Astrocyte (in vitro differentiated cells and primary cell): ENCODE results near the gene APP. TPM values are rescaled to one million over a fixed set of nuclear protein-coding genes. Genes with fewer than 3 reads are reported as not detected.

Experiments
- DNase-seq: peaks from one replicate; pipeline ENCODE4 v3.0.0-alpha.2; 2010; ENCODE audit warnings: low read depth
- FAIRE-seq: peaks from 2 replicates; lab custom pipeline; 2011; peaks lifted over from hg19 to GRCh38; lab: Jason Lieb, UNC
- H2AFZ ChIP-seq: 2 replicates; pipeline ENCODE4 v1.6.0; 2012; ENCODE audit warnings: low read depth, low read length, inconsistent platforms
- H3K27ac ChIP-seq: 2 replicates; pipeline ENCODE4 v1.5.1; 2011; ENCODE audit warnings: low read depth, low read length, inconsistent platforms
- H3K27me3 ChIP-seq: 2 replicates; pipeline ENCODE4 v1.6.0; 2011; ENCODE audit warnings: low read length, inconsistent platforms; ENCODE audit not compliant: insufficient read depth
- H3K36me3 ChIP-seq: 2 replicates; pipeline ENCODE4 v1.5.1; 2011; ENCODE audit warnings: low read length, inconsistent platforms; ENCODE audit not compliant: insufficient read depth
- H3K4me1 ChIP-seq: 2 replicates; pipeline ENCODE4 v1.5.1; 2011; ENCODE audit warnings: low read length, inconsistent platforms; ENCODE audit not compliant: insufficient read depth
- H3K4me2 ChIP-seq: 2 replicates; pipeline ENCODE4 v1.6.0; 2012; ENCODE audit warnings: low read length, inconsistent platforms
- H3K4me3 ChIP-seq: 2 replicates; pipeline ENCODE4 v1.5.1; 2011; ENCODE audit warnings: low read depth, mild to moderate bottlenecking, low read length, inconsistent platforms; ENCODE audit not compliant: insufficient read depth
- H3K79me2 ChIP-seq: 2 replicates; pipeline ENCODE4 v1.6.0; 2012; ENCODE audit warnings: mild to moderate bottlenecking, low read length, inconsistent platforms; ENCODE audit not compliant: insufficient read depth
- H3K9ac ChIP-seq: 2 replicates; pipeline ENCODE4 v1.6.0; 2012; ENCODE audit warnings: mild to moderate bottlenecking, low read length, inconsistent platforms
- H3K9me3 ChIP-seq: 2 replicates; pipeline ENCODE4 v1.5.1; 2012; ENCODE audit warnings: low read depth, mild to moderate bottlenecking, low read length, inconsistent platforms; ENCODE audit not compliant: insufficient read depth
- H4K20me1 ChIP-seq: 2 replicates; pipeline ENCODE4 v1.6.0; 2012; ENCODE audit warnings: low read length, inconsistent platforms; ENCODE audit not compliant: insufficient read depth
- H3K27ac Mint-ChIP-seq: one replicate; pipeline ENCODE4 v1.8.0; 2021; ENCODE audit warnings: mild to moderate bottlenecking, mixed read lengths; ENCODE audit not compliant: unreplicated experiment
- H3K27me3 Mint-ChIP-seq: one replicate; pipeline ENCODE4 v1.8.0; 2021; ENCODE audit warnings: low read depth, mixed read lengths; ENCODE audit not compliant: unreplicated experiment
- H3K36me3 Mint-ChIP-seq: one replicate; pipeline ENCODE4 v1.8.0; 2021; ENCODE audit warnings: low read depth, mixed read lengths; ENCODE audit not compliant: unreplicated experiment
- H3K4me1 Mint-ChIP-seq: one replicate; pipeline ENCODE4 v1.8.0; 2021; ENCODE audit warnings: low read depth, mixed read lengths; ENCODE audit not compliant: unreplicated experiment
- H3K4me3 Mint-ChIP-seq: one replicate; pipeline ENCODE4 v1.8.0; 2021; ENCODE audit warnings: mild to moderate bottlenecking, moderate library complexity, mixed read lengths; ENCODE audit not compliant: unreplicated experiment
- H3K9me3 Mint-ChIP-seq: one replicate; pipeline ENCODE4 v1.8.0; 2021; ENCODE audit warnings: mild to moderate bottlenecking, mixed read lengths; ENCODE audit not compliant: unreplicated experiment
- EZH2 ChIP-seq: IDR thresholded peaks from 2 replicates; pipeline ENCODE4 v1.6.1; 2012; ENCODE audit warnings: mild to moderate bottlenecking, low read length, inconsistent platforms; ENCODE audit not compliant: insufficient read depth
- total RNA-seq: library from RNA; stranded (reverse); gene quantifications from 2 replicates; pipeline ENCODE4 v1.2.1, GENCODE V29; 2021
- TF ChIP-seq, protein P1 (sequence below): IDR thresholded peaks from 2 replicates; pipeline ENCODE4 v1.5.1; 2011; ENCODE audit warnings: low read depth, mild to moderate bottlenecking, inconsistent platforms, low read length, moderate library complexity; ENCODE audit not compliant: insufficient read depth

APP gene
- total RNA-seq, 1 donor from 2014 or later = 823 TPM

DNA sequence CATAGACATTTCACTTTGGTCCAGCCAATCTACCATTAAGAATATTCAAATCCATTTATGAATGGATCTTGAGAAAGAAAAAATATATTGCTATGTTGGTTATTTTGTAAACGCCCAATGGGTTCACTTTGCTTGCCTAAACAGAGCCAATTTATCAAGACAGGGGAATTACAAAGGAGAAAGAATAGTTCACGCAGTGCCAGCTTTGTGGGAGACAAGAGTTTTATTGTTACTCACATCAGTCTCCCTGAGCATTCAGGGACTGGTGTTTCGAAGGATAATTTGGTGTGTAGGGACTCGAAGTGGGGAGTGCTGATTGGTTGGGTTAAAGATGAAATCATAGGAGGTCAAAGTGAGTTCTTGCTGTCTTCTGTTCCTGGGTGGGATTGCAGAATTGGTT lies 300.5 kb downstream of the APP start:
- Histone ChIP-seq H3K9ac (no peak overlapping the region), H3K9me3 (no peaks in the 10 kb centered on the region), H3K27ac (no peak overlapping the region), H3K27me3 (no peaks in the 10 kb centered on the region), H4K20me1 (no peaks in the 10 kb centered on the region), H3K79me2 (no peaks in the 10 kb centered on the region), H3K4me3 (no peak overlapping the region), H3K36me3 (peaks cover 2% of the 10 kb centered on the region), H3K4me1 (no peaks in the 10 kb centered on the region), H2AFZ (no peak overlapping the region), H3K4me2 (no peak overlapping the region)
- DNase-seq (no peak), FAIRE-seq (no peak)
- H3K4me1 Mint-ChIP-seq = no peaks in the 10 kb centered on the region
- H3K36me3 Mint-ChIP-seq = peaks cover 4% of the 10 kb centered on the region
- no peaks in the 10 kb centered on the region for H3K9me3 Mint-ChIP-seq
- TF ChIP-seq EZH2 = no peak
- TF ChIP-seq, protein P1, sequence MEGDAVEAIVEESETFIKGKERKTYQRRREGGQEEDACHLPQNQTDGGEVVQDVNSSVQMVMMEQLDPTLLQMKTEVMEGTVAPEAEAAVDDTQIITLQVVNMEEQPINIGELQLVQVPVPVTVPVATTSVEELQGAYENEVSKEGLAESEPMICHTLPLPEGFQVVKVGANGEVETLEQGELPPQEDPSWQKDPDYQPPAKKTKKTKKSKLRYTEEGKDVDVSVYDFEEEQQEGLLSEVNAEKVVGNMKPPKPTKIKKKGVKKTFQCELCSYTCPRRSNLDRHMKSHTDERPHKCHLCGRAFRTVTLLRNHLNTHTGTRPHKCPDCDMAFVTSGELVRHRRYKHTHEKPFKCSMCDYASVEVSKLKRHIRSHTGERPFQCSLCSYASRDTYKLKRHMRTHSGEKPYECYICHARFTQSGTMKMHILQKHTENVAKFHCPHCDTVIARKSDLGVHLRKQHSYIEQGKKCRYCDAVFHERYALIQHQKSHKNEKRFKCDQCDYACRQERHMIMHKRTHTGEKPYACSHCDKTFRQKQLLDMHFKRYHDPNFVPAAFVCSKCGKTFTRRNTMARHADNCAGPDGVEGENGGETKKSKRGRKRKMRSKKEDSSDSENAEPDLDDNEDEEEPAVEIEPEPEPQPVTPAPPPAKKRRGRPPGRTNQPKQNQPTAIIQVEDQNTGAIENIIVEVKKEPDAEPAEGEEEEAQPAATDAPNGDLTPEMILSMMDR = no peak
- no peak overlapping the region for H3K27ac Mint-ChIP-seq
- H3K27me3 Mint-ChIP-seq = no peaks in the 10 kb centered on the region
- H3K4me3 Mint-ChIP-seq = no peak overlapping the region

DNA sequence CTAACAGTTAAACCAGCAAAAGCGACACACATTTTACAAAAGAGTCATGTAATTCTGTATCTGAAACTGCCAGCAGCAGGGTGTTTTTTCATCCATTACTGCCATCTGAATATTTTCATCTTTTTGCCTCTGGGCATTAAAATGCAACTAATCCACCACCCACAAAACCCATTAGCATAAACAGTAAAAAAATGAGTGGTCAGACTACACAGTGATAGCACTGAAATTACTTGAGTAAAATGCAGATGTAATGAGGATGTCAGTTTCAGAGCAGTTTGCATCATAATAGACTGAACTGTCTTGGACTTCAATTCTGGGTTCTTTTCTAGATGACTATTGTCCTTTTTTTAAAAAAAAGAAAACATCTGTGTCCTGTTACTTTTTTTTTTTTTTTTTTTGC lies 303.5 kb downstream of the APP start:
- Histone ChIP-seq H2AFZ (no peak overlapping the region), H3K4me3 (no peak overlapping the region), H3K27ac (no peak overlapping the region), H3K4me2 (no peak overlapping the region), H3K9me3 (no peaks in the 10 kb centered on the region), H3K4me1 (no peaks in the 10 kb centered on the region), H3K79me2 (no peaks in the 10 kb centered on the region), H3K9ac (no peak overlapping the region), H3K27me3 (no peaks in the 10 kb centered on the region), H3K36me3 (peaks cover under 1% of the 10 kb centered on the region), H4K20me1 (no peaks in the 10 kb centered on the region)
- no peak overlapping the region for H3K27ac Mint-ChIP-seq
- H3K4me1 Mint-ChIP-seq = no peaks in the 10 kb centered on the region
- no peaks in the 10 kb centered on the region for H3K9me3 Mint-ChIP-seq
- FAIRE-seq = no peak
- H3K36me3 Mint-ChIP-seq = peaks cover 1% of the 10 kb centered on the region
- no peak overlapping the region for H3K4me3 Mint-ChIP-seq
- DNase-seq = no peak
- TF ChIP-seq, protein P1 = no peak
- no peak for TF ChIP-seq EZH2
- H3K27me3 Mint-ChIP-seq = no peaks in the 10 kb centered on the region

DNA sequence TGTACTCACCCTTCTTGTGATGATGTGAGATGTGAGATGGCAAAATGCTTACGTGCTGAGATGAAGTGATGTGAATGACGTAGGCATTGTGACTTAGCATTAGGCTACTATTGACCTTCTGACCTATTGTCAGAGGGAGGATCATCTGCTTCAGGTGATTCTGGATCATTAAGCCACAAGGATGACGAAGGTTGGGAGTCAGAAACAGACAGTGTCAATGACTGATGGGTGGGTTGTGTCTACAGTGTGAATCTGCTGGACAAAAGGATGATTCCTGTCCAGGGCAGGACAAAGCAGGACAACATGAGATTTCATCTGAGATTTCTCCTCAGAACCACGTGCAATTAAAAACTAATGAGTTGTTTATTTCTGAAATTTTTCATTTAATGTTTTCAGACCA lies 306.8 kb downstream of the APP start:
- no peak for FAIRE-seq
- Histone ChIP-seq H3K4me2 (no peak overlapping the region), H3K36me3 (no peaks in the 10 kb centered on the region), H3K27me3 (no peaks in the 10 kb centered on the region), H3K9ac (no peak overlapping the region), H2AFZ (no peak overlapping the region), H3K79me2 (no peaks in the 10 kb centered on the region), H3K9me3 (no peaks in the 10 kb centered on the region), H3K4me1 (no peaks in the 10 kb centered on the region), H3K4me3 (no peak overlapping the region), H4K20me1 (no peaks in the 10 kb centered on the region), H3K27ac (no peak overlapping the region)
- Mint-ChIP-seq H3K27me3 (no peaks in the 10 kb centered on the region), H3K4me1 (no peaks in the 10 kb centered on the region), H3K9me3 (no peaks in the 10 kb centered on the region), H3K36me3 (no peaks in the 10 kb centered on the region), H3K27ac (no peak overlapping the region), H3K4me3 (no peak overlapping the region)
- TF ChIP-seq EZH2 = no peak
- TF ChIP-seq, protein P1 = no peak
- DNase-seq = no peak
